ENCODE measurements around the gene ATP6V0A4.
"Not testable (repeated sequence)": the region's sequence is repeated elsewhere in the genome, so short reads cannot be mapped to it uniquely, and the experiment has no call there.

DNA sequence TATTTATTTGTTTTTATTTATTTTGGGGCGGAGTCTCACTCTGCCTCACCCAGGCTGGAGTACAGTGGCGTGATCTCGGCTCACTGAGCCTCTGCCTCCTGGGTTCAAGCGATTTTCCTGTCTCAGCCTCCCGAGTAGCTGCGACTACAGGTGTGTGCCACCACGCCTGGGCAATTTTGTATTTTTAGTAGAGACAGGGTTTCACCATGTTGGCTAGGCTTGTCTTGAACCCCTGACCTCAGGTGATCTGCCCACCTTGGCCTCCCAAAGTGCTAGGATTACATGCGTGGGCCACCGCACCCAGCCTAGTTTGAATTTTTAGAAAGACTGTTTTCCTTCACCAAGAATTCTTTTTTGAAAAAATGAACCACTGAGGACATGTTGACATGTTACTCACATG, 102.2 kb downstream of the ATP6V0A4 start:
- TF ChIP-seq, protein P1, sequence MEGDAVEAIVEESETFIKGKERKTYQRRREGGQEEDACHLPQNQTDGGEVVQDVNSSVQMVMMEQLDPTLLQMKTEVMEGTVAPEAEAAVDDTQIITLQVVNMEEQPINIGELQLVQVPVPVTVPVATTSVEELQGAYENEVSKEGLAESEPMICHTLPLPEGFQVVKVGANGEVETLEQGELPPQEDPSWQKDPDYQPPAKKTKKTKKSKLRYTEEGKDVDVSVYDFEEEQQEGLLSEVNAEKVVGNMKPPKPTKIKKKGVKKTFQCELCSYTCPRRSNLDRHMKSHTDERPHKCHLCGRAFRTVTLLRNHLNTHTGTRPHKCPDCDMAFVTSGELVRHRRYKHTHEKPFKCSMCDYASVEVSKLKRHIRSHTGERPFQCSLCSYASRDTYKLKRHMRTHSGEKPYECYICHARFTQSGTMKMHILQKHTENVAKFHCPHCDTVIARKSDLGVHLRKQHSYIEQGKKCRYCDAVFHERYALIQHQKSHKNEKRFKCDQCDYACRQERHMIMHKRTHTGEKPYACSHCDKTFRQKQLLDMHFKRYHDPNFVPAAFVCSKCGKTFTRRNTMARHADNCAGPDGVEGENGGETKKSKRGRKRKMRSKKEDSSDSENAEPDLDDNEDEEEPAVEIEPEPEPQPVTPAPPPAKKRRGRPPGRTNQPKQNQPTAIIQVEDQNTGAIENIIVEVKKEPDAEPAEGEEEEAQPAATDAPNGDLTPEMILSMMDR (IDR thresholded peaks at IDR 0.05; ENCODE audit: insufficient read depth, low read length) = not testable (repeated sequence)
- TF ChIP-seq, protein P2, sequence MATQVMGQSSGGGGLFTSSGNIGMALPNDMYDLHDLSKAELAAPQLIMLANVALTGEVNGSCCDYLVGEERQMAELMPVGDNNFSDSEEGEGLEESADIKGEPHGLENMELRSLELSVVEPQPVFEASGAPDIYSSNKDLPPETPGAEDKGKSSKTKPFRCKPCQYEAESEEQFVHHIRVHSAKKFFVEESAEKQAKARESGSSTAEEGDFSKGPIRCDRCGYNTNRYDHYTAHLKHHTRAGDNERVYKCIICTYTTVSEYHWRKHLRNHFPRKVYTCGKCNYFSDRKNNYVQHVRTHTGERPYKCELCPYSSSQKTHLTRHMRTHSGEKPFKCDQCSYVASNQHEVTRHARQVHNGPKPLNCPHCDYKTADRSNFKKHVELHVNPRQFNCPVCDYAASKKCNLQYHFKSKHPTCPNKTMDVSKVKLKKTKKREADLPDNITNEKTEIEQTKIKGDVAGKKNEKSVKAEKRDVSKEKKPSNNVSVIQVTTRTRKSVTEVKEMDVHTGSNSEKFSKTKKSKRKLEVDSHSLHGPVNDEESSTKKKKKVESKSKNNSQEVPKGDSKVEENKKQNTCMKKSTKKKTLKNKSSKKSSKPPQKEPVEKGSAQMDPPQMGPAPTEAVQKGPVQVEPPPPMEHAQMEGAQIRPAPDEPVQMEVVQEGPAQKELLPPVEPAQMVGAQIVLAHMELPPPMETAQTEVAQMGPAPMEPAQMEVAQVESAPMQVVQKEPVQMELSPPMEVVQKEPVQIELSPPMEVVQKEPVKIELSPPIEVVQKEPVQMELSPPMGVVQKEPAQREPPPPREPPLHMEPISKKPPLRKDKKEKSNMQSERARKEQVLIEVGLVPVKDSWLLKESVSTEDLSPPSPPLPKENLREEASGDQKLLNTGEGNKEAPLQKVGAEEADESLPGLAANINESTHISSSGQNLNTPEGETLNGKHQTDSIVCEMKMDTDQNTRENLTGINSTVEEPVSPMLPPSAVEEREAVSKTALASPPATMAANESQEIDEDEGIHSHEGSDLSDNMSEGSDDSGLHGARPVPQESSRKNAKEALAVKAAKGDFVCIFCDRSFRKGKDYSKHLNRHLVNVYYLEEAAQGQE (IDR thresholded peaks at IDR 0.05; ENCODE audit: insufficient replicate concordance, low read depth) = not testable (repeated sequence)
